ENCODE results near the gene GDPD4.

DNA sequence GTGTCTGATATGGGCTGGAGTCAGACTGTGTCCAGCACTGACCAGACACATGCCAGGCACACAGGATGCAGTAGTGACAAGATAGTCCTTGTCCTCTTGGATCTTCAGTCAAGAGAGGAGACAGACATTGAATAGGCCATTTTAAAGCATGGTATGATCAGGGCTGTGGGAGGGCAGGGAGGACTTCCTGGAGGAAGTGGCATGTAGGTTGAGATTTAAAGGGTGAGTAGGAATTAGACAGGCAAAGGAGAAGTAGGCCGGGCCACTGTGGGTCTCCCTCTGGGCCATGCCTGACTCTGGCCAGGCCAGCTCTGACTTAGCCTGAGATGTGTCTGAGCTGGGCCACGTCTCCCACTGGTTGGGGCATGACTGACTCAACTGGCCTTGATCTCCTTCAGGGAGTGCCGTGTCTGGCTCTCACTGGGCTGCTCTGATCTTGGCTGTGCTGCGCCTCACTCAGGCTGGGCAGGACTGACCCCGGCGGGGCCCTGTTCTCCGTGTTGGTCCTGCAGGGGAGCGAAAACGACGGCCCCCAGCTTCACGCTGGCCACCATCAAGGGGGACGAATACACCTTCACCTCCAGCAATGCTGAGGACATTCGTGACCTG lies 102.2 kb downstream of the GDPD4 start:
- TF ChIP-seq, protein P1, sequence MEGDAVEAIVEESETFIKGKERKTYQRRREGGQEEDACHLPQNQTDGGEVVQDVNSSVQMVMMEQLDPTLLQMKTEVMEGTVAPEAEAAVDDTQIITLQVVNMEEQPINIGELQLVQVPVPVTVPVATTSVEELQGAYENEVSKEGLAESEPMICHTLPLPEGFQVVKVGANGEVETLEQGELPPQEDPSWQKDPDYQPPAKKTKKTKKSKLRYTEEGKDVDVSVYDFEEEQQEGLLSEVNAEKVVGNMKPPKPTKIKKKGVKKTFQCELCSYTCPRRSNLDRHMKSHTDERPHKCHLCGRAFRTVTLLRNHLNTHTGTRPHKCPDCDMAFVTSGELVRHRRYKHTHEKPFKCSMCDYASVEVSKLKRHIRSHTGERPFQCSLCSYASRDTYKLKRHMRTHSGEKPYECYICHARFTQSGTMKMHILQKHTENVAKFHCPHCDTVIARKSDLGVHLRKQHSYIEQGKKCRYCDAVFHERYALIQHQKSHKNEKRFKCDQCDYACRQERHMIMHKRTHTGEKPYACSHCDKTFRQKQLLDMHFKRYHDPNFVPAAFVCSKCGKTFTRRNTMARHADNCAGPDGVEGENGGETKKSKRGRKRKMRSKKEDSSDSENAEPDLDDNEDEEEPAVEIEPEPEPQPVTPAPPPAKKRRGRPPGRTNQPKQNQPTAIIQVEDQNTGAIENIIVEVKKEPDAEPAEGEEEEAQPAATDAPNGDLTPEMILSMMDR (conservative IDR thresholded peaks at IDR 0.05; ENCODE audit: low read depth, low read length) = no peak
- TF ChIP-seq EZH2phosphoT487 (IDR thresholded peaks at IDR 0.05; ENCODE audit: borderline replicate concordance, low read length) = no peak

All from PC-3 (cell line).